ENCODE results near the gene INTS11. TPM values are rescaled to one million over a fixed set of nuclear protein-coding genes. Genes with fewer than 3 reads are reported as not detected.
A peak's percentile ranks its signal among the peaks of the same experiment; 100 is the strongest.

Gene INTS11
- polyA plus RNA-seq, 1 donor (not counting 4 experiments of a cell fraction or from before 2014, with no cell fraction given) = 70.4 TPM

- Histone ChIP-seq H3K9ac (ENCODE audit: control insufficient read depth, extremely low read depth, insufficient read depth, low read length) (no peak overlapping the region), H3K9me3 (ENCODE audit: control insufficient read depth, low read depth, low read length) (peaks cover 3% of the 10 kb centered on the region), H3K4me2 (ENCODE audit: control insufficient read depth, extremely low read depth, insufficient read depth, low read depth, low read length) (no peak overlapping the region), H3K27me3 (ENCODE audit: control insufficient read depth, extremely low read depth, insufficient read depth, low read length) (peaks cover 11% of the 10 kb centered on the region), H4K20me1 (ENCODE audit: control insufficient read depth, extremely low read depth, insufficient read depth, low read length) (peaks cover 29% of the 10 kb centered on the region), H3K79me2 (ENCODE audit: control insufficient read depth, insufficient read depth, low read length) (no peaks in the 10 kb centered on the region), H3K9me1 (ENCODE audit: control insufficient read depth, extremely low read depth, insufficient read depth, low read length) (no peaks in the 10 kb centered on the region), H3K36me3 (ENCODE audit: control insufficient read depth in 2 of 2, extremely low read depth in 1 of 2, insufficient read depth in 2 of 2, low read length in 2 of 2) (peaks cover 7 to 11% of the 10 kb centered on the region in 2 experiments), H2AFZ (ENCODE audit: control insufficient read depth, low read length) (no peak overlapping the region), H3K27ac (ENCODE audit: control insufficient read depth, insufficient read depth, low read length) (no peak overlapping the region), H3K4me3 (ENCODE audit: control insufficient read depth in 2 of 3, extremely low read depth in 1 of 3, insufficient read depth in 2 of 3, low read depth in 1 of 3, low read length in 3 of 3) (no peak overlapping the region), H3K4me1 (ENCODE audit: control insufficient read depth, extremely low read depth, insufficient read depth, low read length) (peaks cover 32% of the 10 kb centered on the region)
- no peak for DNase-seq (ENCODE audit: low read depth, low spot score)
- no peak for FAIRE-seq
- dilution Hi-C loops (cut with MboI; ENCODE audit: extremely low pct_ligation_motif_present, low sequenced_read_pairs) = no loop called here
- TF ChIP-seq EZH2 (IDR thresholded peaks at IDR 0.05; ENCODE audit: low read length) = no peak
- no peak for TF ChIP-seq CTCF (optimal IDR thresholded peaks at IDR 0.05 in 1 of 3, IDR thresholded peaks at IDR 0.05 in 1 of 3, conservative IDR thresholded peaks at IDR 0.05 in 1 of 3; ENCODE audit: extremely low read depth in 1 of 3, insufficient read depth in 2 of 3, low read length in 3 of 3)
Observed at GRCh38 chr1:1334835-1335234, 10.4 kb upstream of the INTS11 start.

- Histone ChIP-seq H3K4me1 (ENCODE audit: control insufficient read depth, extremely low read depth, insufficient read depth, low read length) (peaks cover 32% of the 10 kb centered on the region), H3K27me3 (ENCODE audit: control insufficient read depth, extremely low read depth, insufficient read depth, low read length) (peaks cover 11% of the 10 kb centered on the region), H3K9me3 (ENCODE audit: control insufficient read depth, low read depth, low read length) (peaks cover 4% of the 10 kb centered on the region), H3K9ac (ENCODE audit: control insufficient read depth, extremely low read depth, insufficient read depth, low read length) (peak overlapping the region; percentile 25), H3K4me3 (ENCODE audit: control insufficient read depth in 2 of 3, extremely low read depth in 1 of 3, insufficient read depth in 2 of 3, low read depth in 1 of 3, low read length in 3 of 3) (no peak overlapping the region), H3K27ac (ENCODE audit: control insufficient read depth, insufficient read depth, low read length) (no peak overlapping the region), H3K9me1 (ENCODE audit: control insufficient read depth, extremely low read depth, insufficient read depth, low read length) (no peaks in the 10 kb centered on the region), H4K20me1 (ENCODE audit: control insufficient read depth, extremely low read depth, insufficient read depth, low read length) (peaks cover 29% of the 10 kb centered on the region), H2AFZ (ENCODE audit: control insufficient read depth, low read length) (no peak overlapping the region), H3K4me2 (ENCODE audit: control insufficient read depth, extremely low read depth, insufficient read depth, low read depth, low read length) (no peak overlapping the region), H3K36me3 (ENCODE audit: control insufficient read depth in 2 of 2, extremely low read depth in 1 of 2, insufficient read depth in 2 of 2, low read length in 2 of 2) (peaks cover 7 to 11% of the 10 kb centered on the region in 2 experiments), H3K79me2 (ENCODE audit: control insufficient read depth, insufficient read depth, low read length) (no peaks in the 10 kb centered on the region)
- no peak for TF ChIP-seq EZH2 (IDR thresholded peaks at IDR 0.05; ENCODE audit: low read length)
- no peak for TF ChIP-seq CTCF (optimal IDR thresholded peaks at IDR 0.05 in 1 of 3, IDR thresholded peaks at IDR 0.05 in 1 of 3, conservative IDR thresholded peaks at IDR 0.05 in 1 of 3; ENCODE audit: extremely low read depth in 1 of 3, insufficient read depth in 2 of 3, low read length in 3 of 3)
- dilution Hi-C loops (cut with MboI; ENCODE audit: extremely low pct_ligation_motif_present, low sequenced_read_pairs) = no loop called here
- FAIRE-seq = no peak
- DNase-seq (ENCODE audit: low read depth, low spot score) = no peak
Observed at GRCh38 chr1:1333551-1334241, 9.2 kb upstream of the INTS11 start.
